Right renal pelvis (tissue), 4 donors: ENCODE results near the gene ZNF486. TPM values are rescaled to one million over a fixed set of nuclear protein-coding genes. Genes with fewer than 3 reads are reported as not detected.
"Not testable (repeated sequence)": the region's sequence is repeated elsewhere in the genome, so short reads cannot be mapped to it uniquely, and the experiment has no call there.

Source experiments
- DNase-seq, 4 donors: peaks; one replicate each; pipeline ENCODE4 v3.0.0-alpha.2; 2013; ENCODE audit warnings: low read depth in 4 of 4, low spot score in 3 of 4, missing footprints in 1 of 4
- polyA plus RNA-seq, 4 donors: library from polyadenylated mRNA; unstranded; fragments of 120-200 nt; gene quantifications; one replicate each; pipeline ENCODE4 v1.2.1, GENCODE V29; 2013; ENCODE audit not compliant: insufficient read length in 4 of 4

ZNF486 gene
- 10 to 100 TPM; 21.4 to 23.5 (median 23.1) TPM for polyA plus RNA-seq

DNA sequence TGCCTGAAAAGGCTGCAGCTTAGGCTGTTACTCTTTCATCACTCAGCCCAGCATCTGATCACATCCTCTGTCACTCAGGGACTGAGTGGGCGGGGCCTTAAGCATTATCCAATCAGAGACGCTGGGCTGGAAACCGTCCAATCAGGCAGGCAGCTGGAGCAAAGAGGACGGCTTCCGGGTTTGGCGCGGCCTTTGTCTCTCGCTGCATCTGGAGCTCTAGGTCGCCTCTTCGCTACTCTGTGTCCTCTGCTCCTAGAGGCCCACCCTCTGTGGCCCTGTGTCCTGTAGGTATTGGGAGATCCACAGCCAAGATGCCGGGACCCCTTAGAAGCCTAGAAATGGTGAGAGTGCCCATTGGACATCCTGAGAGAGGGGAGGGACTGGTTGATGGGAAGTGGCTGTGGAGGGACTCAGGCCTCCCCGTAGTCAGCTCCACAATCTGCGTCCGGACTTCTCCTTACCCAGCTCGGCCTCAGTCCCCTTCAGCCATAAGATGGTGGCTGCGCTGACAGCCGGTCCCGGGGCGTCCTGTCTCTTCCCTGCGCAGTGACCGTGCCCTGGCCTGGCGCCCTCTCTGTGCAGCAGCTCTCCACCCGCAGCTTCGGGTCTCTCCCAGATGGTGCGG is at the start of gene ZNF486:
Gene ZNF486, plus strand, starts transcription at position 195 of the 625 bp plus-strand sequence. Its CDS starts 117 bp downstream, at position 312.
- DNase-seq, result peak; percentile 87 to 95 (median 92)

DNA sequence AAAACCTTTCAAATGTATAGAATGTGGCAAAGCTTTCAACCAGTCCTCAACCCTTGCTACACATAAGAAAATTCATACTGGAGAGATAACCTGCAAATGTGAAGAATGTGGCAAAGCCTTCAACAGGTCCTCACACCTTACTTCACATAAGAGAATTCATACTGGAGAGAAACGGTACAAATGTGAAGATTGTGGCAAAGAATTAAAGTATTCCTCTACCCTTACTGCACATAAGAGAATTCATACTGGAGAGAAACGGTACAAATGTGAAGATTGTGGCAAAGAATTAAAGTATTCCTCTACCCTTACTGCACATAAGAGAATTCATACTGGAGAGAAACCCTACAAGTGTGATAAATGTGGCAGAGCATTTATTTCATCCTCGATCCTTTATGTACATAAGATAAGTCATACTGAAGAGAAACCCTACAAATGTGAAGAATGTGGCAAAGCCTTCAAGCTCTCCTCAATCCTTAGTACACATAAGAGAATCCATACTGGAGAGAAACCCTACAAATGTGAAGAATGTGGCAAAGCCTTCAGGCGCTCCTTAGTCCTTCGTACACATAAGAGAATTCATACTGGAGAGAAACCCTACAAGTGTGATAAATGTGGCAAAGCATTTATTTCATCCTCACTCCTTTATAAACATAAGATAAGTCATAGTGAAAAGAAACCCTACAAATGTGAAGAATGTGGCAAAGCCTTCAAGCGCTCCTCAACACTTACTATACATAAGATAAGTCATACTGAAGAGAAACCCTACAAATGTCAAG is 48.8 kb upstream of the ZNF486 start:
- DNase-seq, result not testable (repeated sequence)

DNA sequence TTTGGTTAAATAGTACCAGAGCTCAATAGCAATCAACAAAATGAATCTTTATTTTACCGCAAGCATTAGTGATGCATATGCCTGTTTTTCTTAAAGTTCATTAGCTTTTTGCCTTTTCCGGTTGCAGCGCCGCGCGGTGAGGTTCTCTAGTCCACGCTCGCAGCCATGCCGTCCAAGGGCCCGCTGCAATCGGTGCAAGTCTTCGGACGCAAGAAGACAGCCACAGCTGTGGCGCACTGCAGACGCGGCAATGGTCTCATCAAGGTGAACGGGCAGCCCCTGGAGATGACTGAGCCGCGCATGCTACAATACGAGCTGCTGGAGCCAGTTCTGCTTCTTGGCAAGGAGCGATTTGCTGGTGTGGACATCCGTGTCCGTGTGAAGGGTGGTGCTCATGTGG is 42.1 kb upstream of the ZNF486 start:
- DNase-seq, result no peak

DNA sequence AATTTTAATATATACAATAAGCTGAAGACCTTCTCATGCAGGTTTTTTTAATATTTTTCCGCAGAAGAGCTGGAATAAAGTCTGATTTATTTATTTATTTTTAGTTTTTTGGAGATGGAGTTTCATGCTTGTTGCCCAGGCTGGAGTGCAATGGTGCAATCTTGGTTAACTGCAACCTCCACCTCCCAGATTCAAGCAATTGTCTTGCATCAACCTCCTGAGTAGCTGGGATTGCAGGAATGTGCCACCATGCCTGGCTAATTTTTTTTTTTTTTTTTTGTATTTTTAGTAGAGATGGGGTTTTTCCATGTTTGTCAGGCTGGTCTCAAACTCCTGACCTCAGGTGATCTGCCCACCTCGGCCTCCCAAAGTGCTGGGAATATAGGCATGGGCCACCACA is 34.1 kb upstream of the ZNF486 start:
- DNase-seq, result not testable (repeated sequence)

DNA sequence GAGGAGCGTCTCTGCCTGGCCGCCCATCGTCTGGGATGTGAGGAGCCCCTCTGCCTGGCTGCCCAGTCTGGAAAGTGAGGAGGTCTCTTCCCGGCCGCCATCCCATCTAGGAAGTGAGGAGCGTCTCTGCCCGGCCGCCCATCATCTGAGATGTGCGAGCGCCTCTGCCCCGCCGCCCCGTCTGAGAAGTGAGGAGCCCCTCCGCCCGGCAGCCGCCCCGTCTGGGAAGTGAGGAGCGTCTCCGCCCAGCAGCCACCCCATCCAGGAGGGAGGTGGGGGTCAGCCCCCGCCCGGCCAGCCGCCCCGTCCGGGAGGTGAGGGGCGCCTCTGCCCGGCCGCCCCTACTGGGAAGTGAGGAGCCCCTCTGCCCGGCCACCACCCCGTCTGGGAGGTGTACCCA is 29.3 kb upstream of the ZNF486 start:
- not testable (repeated sequence) for DNase-seq

DNA sequence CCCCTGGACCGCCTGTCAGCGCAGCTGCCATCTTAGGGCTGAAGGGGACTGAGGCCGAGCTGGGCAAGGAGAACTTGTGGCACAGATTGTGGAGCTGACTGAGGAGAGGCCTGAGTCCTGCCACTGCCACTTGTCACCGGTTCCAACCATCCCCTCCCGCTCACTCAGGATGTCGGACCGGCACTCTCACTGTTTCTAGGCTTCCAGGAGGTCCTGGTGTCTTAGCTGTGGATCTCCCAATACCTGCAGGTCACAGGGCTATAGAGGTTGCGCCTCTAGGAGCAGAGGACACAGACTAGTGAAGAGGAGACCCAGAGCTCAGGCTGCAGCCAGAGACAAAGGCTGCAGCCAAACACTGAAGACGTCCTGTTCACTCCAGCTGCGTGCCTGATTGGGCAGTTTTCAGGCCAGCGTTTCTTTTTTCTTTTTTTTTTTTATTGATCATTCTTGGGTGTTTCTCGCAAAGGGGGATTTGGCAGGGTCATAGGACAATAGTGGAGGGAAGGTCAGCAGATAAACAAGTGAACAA is 15.3 kb upstream of the ZNF486 start:
- DNase-seq, result no peak

DNA sequence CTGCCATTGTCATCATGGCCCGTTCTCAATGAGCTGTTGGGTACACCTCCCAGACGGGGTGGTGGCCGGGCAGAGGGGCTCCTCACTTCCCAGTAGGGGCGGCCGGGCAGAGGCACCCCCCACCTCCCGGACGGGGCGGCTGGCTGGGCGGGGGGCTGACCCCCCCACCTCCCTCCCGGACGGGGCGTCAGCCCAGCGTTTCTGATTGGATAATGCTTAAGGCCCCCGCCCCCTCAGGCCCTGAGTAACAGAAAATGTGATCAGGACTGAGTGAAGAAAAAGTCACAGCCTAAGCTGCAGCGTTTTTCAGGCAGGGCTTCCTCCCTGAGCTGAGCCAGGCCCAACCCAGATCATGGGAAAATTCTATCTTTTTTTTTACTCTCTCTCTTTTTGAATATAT is 14.5 kb upstream of the ZNF486 start:
- DNase-seq, result not testable (repeated sequence)

DNA sequence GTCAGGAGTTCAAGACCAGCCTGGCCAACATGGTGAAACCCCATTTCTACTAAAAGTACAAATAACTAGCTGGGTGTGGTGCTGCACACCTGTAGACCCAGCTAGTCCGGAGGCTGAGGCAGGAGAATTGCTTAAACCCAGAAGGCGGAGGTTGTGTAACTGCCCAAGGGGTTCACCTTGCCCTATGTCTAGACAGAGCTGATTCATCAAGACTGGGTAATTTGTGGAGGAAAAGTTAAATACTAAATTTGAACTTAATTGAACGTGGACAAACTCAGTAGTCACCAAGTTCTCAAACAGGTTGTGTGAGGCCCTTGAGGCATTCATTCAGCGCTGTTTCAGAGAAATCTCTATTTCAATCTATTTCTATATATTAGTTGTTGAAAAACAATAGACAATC is 13.7 kb upstream of the ZNF486 start:
- DNase-seq, result no peak

DNA sequence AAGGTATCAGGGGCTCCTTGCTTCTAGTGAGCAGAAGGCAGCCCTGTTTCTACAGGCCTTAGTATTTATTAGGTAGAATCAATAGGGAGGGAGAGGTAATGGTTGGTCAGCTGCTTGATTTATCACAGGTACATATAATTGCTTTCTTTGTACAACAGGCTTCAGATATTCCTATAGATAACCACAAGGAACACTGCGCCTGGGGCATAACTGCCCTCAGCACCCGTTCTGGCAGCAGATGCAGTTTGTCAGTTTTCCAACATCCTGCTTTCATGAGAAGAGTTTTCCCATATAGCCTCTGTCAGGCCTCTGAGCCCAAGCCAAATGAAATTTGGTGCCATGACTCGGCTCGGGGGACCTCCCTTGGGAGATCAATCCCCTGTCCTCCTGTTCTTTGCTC is 12.4 kb upstream of the ZNF486 start:
- DNase-seq, result no peak

DNA sequence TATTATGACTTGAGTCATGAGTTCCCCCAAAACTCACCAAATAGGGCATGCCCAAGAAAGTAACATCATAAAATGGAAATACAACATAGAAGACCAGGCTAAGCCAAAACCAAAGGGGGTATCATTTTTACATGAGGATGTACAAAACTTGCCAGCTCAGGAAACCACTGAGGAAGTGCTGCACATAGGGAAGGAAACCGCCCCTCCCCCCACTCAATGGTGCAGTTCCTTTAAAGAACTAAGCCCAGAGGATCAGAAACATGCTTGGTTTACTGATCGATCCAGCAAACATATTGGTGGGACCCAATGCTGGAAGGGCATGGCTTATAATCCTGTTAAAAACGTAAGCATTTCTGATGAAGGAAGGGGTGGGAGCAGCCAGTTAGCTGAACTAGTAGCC is 4.2 kb upstream of the ZNF486 start:
- no peak for DNase-seq

DNA sequence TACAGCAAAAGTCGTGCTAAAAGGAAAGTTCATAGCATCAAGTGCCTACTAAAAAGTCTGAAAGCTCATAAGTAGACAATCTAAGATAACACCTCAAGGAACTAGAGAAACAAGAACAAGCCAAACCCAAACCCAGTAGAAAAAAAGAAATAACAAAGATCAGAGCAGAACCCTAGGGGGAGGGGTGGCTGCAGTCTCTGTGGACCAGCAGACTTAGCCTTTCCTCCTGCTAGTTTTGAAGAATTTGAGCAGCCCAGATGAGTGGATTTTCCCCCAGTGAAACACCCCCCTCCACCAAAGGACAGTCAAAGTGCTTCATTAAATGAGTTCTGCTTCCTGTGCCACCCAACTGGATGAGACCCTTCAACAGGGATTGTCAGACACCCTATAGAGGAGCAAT is 2.6 kb upstream of the ZNF486 start:
- DNase-seq, result no peak

DNA sequence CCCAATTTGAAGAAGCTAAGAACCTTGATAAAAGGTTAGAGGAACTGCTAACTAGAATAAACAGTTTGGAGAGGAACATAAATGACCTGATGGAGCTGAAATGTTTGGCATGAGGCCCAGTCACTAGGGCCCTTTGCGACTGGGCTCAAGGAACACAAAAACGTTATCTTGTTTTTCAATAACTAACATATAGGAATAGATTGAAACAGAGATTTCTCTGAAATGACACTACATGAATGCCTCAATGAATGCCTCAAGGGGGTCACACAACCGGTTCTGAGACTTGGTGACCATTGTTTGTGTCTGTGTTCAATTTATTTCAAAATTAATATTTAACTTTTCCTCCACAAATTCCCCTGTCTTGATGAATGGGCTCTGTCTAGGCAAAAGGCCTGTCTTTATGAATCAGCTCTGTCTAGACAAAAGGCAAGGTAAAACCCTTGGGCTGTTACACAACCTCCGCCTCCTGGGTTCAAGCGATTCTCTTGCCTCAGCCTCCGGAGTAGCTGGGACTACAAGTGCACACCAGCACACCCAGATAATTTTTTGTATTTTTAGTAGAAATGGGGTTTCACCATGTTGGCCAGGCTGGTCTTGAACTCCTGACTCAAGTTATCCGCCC is 932 bp upstream of the ZNF486 start:
- no peak for DNase-seq

DNA sequence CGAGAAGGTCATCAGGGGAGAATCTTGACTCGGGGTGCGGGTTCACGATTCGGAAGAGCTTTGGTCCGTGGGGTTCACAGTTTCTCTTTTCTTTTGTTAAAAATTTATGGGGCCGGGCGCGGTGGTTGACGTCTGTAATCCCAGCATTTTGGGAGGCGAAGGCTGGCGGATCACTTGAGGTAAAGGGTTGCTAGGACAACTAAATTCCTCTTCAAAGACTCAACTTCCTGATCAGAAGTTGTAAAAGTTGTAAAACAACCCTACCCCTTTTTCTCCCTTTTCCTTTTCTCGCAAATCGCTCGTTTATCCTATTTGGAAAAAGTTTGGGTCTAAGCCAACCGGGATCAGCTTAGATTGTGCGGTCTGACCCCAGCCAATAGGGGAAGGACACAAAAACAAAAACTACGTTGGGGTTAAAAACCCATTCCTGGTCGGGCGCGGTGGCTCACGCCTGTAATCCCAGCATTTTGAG is 673 bp downstream of the ZNF486 start:
- peak in 1 of 4 donors; percentile 34 for DNase-seq

DNA sequence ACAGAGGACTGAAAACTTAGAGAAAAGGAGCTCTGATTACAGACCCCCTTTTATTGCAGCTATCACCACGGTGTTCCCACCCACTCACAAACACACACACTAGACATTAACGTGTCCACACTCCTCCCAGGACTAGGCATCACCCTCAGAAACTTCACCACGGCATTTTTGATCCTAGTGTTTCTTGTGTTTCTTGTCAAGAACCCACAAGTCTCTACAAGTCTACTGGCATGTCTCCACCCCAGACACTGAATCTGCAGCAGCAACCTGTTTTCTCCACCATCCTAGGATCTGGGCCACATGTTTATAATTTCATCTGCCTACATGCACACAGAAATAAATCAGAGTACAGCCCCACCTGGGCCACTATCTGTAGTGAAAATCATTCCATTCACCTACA is 4.3 kb downstream of the ZNF486 start:
- no peak for DNase-seq

DNA sequence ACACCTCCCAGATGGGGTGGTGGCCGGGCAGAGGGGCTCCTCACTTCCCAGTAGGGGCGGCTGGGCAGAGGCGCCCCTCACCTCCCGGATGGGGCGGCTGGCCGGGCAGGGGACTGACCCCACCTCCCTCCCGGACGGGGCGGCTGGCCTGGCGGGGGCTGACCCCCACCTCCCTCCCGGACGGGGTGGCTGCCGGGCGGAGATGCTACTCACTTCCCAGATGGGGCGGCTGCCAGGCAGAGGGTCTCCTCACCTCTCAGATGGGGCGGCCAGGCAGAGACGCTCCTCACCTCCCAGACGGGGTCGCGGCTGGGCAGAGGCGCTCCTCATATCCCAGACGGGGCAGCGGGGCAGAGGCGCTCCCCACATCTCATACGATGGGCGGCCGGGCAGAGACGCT is 8.8 kb downstream of the ZNF486 start:
- DNase-seq, result not testable (repeated sequence)

DNA sequence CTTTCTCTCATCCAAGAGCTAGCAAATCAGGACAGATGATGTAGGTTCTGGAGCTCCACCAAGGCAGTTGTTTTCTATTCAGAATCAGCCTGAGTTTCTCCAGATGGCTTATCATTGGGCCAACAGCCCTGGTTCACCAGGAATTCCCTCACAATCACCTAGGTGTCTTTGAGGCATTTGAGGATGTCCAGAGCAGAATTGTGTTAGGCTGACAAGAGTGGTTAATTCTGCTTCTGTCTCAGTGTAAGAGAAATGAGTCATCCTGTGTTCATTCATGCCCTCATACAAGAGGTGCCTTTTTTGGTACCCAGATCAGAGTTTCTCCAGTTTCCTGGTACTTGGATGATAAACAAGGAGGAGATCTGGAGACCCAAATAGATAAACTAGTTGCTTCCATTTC is 12.9 kb downstream of the ZNF486 start:
- not testable (repeated sequence) for DNase-seq

DNA sequence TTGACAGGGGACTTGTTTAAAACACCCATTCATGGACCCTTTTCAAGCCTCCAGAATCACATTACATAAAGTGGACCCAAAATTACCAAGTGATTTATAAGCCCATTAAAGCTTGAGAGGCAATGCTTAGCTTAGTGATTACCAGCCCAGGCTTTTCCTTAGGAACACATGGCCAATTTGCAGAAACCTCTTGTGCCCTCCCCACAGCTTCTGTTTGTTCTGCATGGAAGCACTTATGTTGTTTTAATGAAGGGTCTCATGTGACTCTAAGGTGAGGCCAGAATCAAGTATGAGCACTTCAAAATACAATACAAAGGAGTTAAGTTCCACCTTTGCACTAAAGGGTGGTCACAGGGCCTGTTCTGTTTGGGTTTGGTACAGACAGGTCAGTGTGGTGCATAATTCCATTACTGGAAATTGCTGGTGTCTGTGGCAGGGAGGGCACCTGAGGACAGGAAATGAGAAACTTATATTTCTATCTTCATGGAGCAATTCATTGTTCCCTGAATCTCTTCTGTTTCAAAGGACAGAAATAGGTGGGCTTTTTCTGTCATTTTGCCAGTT is 15.3 kb downstream of the ZNF486 start:
- peak in 1 of 4 donors; percentile 22 for DNase-seq

DNA sequence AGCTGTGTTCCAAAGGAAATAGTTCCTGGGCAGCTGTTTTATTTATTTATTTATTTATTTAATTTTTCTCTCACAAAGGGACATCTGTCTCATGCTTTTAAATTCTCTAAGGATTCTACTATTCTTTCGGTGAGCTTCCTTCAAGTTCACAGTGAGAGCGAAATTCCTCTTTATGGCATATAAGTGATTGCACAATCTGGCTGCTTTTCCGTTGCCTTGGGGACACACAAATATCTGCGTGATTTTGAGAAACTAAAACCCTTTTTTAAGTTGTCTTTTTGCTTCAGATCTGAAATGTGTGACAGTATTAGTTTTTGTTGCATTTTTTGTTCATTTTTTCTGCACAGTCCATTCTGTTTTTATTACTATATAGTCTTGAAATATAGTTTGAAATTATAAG is 19.2 kb downstream of the ZNF486 start:
- no peak for DNase-seq

DNA sequence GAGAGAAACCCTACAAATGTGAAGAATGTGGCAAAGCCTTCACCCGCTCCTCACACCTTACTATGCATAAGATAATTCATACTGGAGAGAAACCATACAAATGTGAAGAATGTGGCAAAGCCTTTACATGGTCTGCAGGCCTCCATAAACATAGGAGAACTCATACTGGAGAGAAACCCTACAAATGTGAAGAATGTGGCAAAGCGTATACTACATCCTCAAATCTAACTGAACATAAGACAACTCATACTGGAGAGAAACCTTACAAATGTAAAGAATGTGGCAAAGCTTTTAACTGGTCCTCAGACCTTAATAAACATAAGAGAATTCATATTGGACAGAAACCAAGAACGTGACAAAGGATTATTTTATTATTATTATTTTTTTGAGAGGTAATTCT is 30.7 kb downstream of the ZNF486 start:
- DNase-seq, result no peak

DNA sequence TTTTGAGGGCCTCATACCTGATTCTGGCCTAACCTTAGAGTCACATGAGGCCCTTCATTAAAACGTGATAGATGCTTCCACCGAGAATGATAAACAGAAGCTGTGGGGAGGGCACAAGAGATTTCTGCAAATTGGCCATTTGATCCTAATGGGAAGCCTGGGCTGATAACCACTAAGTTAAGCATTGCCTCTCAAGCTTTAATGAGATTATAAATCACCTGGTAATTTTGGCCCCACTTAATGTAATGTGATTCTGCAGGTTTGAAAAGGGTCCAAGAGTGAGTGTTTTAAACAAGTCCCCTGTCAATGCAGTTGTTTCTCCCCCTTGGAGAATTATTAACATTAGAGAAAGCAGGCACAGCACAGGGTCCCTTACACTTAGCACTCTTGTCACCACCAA is 42.0 kb downstream of the ZNF486 start:
- DNase-seq, result peak in 2 of 4 donors; percentile 20 to 37

DNA sequence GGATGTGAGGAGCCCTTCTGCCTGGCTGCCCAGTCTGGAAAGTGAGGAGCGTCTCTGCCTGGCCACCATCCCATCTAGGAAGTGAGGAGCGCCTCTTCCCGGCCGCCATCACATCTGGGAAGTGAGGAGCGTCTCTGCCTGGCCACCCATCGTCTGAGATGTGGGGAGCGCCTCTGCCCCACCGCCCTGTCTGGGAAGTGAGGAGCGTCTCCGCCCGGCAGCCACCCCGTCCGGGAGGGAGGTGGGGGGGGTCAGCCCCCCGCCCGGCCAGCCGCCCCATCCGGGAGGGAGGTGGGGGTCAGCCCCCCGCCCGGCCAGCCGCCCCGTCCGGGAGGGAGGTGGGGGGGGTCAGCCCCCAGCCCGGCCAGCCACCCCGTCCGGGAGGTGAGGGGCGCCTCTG is 47.4 kb downstream of the ZNF486 start:
- DNase-seq, result not testable (repeated sequence)
